HG03196 (cell line): ENCODE results near the gene POLL.
"Not testable (repeated sequence)": the region's sequence is repeated elsewhere in the genome, so short reads cannot be mapped to it uniquely, and the experiment has no call there.

Source experiments
- ATAC-seq: cut with Tn5 transposase; IDR thresholded peaks from one replicate; pipeline ENCODE4 v1.9.1; 2021; ENCODE audit not compliant: unreplicated experiment

Gene POLL

DNA sequence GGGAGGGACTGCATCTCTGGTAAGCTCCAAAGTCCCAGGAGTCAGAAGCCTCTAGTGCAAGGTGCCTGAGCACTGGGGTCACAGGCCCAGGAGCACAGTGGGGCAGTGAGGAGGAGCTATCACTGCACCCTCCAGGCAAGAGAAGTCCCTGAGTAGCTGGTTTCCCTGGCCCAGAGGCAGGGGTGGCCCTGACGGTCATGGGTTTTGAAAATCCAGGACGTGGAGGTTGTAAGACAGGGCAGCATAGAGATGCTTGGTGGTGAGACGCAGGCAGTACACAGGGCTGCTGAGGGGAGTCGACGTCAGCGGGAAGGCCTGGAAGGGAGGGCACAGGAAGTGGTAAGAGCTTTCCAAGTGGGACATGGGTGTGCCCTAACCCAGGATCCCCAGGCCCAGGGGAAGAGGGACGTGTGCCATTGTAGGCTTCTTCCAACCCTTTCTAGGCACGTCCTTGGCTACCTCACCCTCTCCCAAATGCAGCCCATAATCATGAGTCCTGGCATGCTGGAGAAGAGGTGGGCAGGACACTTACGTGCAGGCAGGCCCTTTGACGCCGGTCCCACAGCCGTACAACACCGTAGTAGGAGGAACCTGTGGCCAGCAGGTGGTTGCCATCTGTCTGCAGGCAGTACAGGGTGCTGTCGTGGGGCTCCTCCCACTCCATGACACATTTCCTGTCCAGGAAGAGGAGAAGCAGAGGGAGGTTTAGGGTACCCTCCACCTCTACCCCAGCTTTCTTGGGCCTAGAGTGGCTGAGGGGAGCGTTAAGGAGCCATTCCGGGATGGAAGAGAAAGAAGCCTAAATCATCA, 23.2 kb upstream of the POLL start:
- ATAC-seq, result no peak

DNA sequence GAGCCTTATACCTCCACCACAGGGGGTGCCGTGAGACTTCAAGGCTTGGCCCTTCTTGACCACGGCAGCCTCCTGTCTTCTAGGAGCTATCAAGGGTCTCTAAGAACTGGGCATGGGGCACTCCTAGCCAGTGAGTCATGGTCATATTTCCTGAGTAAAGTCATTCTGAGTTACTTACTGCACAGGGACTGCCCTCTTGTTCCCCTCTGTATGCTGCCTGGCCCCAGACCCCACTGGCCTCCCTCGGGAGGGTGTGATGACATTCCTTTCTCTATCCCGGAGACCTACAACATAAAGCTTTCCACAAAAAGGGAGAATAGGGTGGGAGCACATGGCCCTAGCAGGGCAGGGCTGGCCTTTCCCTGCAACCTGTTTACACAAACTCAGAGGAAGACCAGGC, 21.4 kb upstream of the POLL start:
- ATAC-seq, result no peak

DNA sequence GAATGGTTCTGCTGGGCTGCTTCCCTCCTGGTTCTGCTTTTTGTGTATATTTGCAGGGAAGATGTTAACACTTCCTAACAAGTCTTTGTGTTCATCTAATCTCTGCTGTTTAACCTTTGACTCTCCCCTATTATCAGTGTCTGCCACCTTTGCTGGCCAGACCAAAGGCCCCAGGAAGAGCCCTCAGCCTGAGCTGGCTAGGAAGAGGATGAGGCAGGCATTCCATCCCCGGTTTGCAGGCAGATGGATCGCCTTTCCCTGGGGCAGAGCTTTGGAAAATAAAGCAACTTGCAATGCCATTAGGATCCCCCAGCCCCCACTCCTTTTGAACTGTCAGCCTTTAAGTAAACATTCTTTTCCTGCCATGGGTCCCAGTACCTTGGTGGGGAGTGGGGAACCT, 19.1 kb upstream of the POLL start:
- no peak for ATAC-seq

DNA sequence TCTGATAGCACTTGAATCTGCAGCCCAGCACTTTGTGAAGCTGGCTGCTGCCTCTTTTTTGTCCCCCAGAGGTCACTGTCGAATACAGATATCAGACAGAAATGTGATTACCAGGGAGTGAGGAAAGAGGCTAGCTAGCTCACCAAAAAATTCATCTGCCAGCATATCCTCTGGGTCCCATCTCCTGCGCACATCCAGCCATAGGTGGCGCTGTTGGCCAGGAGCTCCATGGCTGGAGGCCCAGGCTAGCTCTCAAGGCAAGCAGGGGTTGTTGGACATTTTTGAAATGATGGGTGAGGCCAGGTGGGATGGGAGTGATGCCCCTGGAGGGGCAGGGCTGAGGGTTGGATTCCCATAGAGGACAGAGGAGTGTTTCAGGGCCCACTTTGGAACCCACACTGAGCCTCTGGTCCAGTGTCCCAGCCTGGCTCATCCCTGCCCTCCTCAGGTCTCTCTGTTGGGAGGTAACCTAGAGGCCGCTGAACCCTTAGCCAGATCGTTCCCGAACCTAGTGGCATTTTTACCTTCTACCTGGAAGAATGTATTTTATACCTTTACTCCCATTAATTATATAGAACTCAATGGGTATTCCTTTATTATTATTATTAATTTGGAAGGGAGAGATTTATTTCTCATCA, 14.8 kb upstream of the POLL start:
- ATAC-seq, result peak; percentile 71

DNA sequence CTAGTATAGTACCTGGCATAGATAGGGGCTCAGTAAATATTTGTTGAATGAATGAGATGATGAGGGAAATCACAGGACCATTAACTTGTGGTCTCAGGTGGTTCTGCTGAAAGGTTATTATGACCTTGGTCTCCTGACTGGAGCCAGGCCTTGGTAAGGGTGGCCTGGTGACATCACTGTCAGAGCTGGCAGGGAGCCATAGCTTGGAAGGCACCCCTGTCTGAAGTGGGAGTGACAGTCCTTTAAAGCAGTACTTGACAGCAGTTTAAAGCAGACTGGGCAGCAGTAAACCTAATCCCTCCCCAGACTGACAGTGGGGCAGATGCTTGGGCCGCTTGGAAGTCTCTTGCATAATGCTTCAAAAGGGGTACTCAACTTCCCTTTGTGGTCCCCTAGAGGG, 13.5 kb upstream of the POLL start:
- ATAC-seq, result no peak

DNA sequence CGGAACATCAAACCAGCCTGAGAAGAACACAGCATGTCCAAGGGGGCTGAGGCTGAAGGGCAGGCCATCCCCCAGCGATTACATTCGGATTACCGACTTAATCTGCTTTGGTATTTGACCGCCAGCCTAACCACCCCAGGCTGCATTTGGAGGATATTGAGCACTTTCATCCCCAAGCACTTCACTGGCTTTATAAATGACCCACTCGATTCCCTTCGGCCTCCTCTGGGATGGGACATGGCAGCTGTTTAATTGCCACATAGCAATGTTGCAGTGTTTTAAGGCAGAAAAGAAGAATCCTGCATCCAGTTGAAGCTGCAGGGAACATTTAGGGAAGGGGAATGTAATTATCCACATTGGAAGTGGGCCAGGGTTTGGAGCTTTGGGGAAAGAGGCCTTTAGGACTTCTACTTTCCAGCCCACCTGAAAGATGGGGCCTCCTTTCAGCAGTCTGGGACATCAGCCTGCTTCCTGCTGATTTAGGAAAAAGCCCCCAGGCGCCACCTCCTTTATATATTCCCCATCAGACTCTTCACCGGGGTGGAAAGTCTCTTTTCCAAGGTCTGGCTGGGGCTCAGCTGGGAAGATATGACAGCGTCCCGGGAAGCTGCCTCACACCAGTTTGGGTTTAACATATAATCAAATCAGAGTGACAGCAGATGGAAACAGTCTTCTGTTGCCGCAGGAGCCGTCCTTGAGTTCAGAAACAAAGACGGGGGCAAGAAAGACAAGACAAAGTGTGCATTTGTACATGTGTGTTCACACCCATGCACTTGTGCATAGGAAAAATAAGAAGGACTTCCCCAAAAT, 9.2 kb upstream of the POLL start:
- ATAC-seq, result no peak

DNA sequence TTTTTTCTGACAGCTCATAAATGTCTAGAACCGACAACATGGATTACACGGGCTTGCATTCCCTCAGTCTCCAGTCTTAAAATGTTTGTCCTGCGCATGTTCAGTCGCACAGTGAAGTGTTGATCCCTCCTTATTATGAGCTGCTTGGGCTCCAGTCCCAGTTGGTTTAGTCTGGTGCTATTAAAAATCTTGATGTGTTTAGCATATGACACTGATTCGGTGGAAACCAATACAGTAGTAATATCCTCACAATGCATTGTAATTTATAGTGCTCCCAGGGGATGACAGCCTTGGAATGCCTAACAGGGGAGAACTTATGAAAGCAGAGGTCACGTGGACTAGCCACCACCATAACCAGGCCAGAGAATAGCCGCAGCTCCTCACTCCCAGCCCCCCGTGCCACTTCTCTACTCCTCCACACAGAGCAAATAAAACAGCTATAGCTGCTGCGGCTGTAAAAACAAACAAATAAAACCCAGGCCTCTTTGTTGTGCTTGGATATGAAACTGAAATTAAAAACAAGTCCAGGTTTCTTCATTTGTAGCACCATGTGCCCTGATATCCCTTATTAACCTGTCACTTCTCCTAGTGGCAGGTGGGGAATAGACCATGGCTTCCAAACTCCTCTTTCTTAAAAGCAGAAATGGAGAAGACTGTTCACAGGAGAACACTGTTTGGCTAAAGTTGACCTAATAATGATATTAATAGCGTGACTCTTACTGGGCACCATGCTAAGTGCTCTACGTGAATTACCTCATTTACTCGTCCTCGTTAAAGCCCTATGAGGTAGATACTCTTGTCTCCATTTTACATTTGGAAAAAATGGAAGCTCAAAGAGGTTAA, 7.8 kb upstream of the POLL start:
- ATAC-seq, result no peak

DNA sequence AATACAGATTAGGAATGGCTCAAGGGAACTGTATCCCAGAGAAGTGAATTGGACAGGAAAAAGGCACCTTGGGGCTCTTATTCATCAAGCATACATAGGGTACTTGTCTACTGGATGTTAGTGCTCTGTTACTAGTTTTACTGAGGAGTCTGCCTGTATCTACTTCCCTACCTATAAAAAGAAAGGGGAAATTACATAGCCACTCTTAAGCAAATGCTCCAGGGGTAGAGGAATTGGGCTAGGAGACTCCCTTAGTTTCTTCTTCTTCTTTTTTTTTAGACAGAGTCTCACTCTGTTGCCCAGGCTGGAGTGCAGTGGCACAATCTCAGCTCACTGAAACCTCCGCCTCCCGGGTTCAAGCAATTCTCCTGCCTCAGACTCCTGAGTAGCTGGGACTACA, 5.3 kb upstream of the POLL start:
- ATAC-seq, result not testable (repeated sequence)

DNA sequence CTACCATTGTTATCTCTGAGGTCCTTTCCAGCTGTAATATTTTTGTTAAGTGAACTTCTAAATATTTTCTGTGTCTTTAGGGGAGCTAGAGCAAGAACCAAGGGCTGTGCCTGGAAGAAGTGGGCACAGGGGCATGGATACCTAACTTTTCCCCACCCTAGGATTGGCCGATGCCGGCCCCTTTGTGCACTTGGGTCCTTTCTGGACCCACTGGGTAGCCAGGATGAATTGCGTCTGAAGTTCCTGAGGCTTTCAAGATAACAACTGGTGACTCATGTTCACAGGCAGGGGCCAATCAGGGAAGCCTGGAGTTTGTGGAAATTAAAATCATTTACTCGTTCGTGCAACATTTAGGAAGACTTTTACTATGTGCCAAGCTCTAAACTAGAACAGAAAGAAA, 822 bp upstream of the POLL start:
- no peak for ATAC-seq

DNA sequence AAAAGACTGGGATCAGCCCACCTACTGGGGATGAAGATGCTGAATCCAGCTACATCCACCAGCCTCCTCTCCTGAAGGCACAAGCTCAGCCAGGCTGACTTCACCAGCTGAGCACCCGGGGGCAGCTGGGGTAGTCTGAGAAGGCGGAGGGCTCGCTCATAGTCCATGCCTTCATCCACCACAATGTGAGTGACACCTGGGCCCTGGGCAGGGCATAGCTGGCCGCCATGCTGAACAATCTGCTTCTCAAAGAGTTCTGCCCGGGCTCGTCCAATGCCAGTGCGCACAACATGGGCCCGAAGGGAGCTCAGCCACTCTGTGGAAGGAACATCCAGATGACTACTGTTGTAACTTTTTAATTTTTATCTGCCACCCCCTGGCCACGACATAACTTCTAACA, 2.2 kb downstream of the POLL start:
- no peak for ATAC-seq

DNA sequence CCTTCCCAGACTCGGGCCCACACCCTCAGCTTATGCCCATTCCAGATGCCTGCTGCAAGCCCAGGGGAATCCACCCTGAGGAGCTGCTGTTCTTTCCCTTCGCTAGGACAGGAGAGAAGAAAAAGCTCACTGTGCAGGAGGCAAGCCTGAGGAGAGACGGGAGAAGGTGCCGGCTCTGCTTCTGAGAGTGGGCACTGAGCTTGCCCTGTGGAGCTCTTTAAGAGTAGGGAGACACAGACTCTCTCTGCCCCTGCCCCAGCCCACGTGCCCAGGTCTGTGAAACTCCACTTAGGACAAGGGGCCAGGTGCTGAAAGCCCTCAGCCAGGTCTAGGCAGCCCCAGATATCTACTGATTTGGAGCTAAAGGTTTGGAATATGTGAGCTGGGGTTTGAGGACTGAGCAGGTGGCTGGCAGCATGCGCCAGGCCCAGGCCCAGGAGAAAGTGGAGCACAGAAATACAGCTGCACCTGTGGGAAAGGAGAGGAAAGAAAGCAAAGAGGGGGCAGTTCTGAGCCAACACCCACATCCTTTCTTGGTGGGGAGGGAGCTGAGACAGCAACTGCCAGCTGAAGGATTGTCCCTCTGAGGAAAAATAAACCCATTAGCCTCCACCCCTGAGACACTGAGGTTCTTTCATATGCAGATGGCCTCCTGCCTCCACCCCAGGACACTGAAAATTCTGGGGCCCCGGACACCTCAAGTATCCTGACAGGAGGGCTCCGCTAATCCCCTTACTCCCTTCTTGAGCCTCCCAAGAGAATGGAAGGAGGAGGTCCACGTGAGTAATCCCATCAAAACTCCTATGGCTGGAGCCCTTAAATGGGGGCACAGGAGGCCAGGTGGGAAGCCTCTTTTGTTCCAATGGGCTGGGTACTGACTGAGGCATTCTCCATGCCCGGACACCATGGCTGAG, 7.3 kb downstream of the POLL start:
- no peak for ATAC-seq

DNA sequence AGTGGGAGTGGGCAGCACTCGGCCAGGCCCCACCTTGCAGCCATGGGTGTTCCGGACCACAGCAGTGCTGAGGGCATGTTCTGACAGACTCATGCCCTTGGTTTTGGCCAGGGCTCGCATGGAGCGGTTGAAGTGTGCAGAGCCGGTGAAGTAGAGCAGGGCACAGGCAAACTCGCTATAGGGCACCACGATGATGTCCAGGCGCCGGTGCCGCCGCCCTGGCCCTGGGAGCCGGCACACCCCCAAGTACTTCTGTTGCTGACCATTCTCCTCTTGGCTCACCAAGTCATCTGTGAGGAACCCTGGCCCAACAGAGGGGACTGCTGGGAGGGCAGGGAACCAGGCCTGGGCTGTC, 8.6 kb downstream of the POLL start:
- ATAC-seq, result no peak

DNA sequence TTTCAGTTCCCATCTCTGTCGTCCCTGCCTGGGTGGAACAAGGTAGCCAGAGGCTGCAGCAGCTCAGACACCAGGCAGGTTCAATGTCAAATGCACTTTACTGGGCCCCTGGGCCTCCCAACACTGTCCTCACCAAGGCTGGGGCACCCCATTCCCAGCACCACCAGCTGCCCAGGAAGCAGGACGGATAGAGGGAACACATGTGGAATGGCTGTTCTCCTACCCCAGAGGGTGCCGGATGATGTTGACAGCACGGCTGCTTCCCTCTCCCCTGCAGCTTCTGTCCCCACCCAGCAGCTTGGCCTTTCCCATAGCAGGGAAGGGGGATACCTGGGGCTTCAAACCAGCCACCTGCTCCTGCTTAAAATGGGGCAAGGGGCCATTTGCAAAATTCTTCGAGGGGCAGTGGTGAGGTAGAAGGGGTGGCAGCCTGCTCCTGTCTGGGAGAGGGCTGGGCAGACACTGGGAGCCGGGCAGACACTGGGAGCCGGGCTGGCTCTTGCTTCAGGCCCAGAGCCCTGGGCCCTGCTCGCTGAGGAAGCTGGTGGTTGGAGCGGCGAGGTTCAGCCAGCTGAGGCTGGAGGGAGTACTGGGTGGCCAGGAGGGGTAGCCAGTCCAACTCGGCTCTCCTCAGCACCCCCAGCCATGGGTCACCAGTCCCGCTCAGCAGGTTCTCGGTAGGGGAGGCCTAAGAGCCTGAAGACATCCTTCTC, 9.1 kb downstream of the POLL start:
- ATAC-seq, result no peak

DNA sequence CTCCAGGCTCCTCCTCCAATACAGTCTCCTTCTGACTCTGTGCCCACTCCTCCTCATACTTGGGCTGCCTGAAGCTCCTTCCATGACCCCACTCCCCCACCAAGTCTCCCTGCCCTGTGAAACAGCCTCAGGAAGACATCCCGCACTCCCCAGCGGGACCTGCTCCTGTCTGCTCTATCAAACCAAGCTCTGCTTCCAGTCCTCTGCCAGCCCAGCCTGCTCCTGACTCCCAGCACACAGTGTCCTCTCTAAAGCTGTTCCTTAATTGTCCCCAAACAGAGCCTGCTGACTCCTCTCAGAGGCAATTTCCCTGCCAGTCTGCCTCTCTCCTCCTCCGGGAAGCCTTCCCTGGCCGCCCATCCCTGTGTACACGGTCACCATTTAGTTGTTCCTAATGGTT, 9.9 kb downstream of the POLL start:
- ATAC-seq, result no peak

DNA sequence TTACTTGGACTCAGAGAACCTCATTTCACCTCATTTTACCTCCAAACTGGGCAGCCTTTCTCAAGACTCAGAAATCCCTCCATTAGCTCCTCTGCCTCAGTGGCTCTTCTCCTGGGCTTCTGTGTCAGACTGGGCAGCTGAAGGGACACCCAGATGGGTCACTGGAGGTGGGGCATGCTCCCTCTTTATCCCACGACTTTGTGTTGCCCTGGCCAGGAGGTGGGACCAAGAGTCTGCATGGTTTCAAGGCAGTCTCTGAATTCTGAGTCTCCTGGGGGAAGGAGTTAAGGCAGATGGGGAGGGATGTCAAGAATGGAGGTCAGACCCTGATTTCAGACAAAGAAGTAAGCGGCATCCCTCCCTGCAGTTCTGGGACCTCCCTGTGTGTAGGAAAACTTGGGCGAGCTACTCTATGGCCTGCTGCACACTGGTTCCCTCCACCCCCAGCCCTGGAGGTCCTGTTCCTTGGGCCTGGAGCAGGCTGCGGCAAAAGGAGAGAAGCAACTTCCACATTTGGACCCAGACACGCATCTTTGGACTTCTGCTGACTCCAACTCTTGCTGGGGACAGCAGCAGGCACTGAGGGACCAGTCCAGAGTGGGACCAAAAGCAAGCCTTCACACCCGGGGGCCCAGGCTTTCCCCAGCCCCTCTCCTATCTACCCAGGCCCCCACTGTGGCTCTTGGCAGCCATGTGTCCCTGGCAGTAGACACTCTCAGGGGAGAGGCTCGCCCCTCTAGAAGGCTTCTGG, 10.8 kb downstream of the POLL start:
- ATAC-seq, result no peak

DNA sequence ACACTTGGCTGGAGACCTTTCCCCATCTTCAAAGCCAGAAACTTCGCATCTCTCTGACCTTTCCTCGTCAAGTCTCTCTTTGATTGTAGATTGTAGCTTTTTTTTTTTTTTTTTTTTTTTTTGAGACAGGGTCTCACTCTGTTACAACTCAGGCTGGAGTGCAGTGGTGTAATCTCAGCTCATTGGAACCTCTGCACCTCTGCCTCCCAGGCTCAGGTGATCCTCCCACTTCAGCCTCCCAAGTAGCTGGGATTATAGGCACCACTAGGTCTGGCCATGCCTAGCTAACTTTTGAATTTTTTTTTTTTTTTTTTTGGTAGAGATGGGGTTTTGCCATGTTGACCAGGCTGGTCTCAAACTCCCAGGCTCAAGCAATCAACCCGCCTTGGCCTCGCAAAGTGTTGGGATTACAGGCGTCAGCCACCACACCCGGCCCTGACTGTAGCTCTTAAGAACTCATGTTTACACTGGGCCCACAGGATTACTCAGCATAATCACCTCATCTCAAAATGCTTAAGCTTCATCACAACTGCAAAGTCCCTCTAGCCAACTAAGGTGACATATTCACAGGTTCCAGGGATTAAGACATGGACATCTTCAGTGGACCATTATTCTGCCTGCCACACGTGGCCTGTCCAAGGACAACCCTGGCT, 11.7 kb downstream of the POLL start:
- no peak for ATAC-seq

DNA sequence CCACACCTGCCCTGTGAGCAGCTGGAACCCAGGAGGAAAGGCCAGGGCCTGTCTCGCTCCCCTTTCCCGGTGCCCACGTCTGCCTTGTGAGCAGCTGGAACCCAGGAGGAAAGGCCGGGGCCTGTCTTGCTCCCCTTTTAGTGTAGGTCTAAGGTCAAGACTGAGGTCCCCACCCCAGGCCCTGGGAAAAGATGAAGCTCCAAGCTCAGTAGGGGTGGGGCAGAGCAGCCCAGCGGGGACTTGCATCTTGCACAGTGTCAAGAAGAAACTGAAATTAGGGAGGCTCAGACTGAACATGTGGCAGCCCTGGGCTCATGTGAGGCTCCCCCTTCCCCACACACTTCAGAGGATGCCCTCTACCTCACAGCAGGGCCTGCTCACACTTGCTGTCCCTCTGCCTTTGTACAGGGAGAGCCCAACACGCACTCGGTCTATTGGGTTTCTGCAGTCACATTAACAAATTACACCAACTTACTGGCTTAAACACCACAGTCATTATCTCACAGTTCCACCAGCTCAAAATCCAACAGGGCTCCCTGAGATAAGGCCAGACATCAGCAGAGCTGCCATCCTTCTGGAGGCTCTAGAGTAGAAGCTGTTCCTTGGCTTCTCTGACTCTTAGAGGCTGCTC, 12.4 kb downstream of the POLL start:
- ATAC-seq, result no peak

DNA sequence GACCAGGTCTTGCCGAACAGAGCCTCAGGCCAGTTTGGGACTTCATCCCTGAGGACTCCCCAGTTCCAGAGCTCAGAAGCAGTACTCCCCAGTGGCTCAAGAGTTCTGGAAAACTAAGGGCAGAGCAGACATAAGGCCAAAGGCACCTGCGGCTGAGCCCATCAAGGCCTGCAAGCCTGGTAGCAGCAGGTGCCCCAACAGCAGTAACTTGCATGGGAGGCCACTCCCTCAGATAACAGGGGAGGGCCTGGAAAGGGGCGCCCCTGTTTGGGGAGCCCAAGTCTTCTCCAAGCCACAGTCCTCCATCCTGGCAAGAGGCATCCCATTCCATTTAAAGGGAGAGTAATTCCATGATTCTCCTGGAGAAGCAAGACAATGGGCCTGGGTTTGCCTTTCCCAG, 13.0 kb downstream of the POLL start:
- ATAC-seq, result no peak
